SK-N-SH treated with all-trans-retinoic acid at 6 μM for 48 hours (cell line): ENCODE data around the gene AACS.
"Not testable (repeated sequence)": the region's sequence is repeated elsewhere in the genome, so short reads cannot be mapped to it uniquely, and the experiment has no call there.

Source experiments
- ATAC-seq: fragments of 200-7000 bp; cut with Tn5 transposase; 3 replicates; pipeline ENCODE4 v1.9.1; 2020; ENCODE audit warnings: mild to moderate bottlenecking, moderate library complexity
- ARNTL ChIP-seq: fragments of 450-650 bp; formaldehyde crosslinking; IDR thresholded peaks from 2 replicates; pipeline ENCODE4 v1.5.0; 2020; ENCODE audit warnings: low read depth, mild to moderate bottlenecking, moderate library complexity, borderline replicate concordance
- BACH2 ChIP-seq: fragments of 250-450 bp; sonication (Bioruptor Pico); IDR thresholded peaks from 2 replicates; pipeline ENCODE4 v1.9.0; 2021; ENCODE audit warnings: mild to moderate bottlenecking, borderline replicate concordance
- CSDC2 ChIP-seq: fragments of 250-450 bp; sonication (Bioruptor Pico); IDR thresholded peaks from 2 replicates; pipeline ENCODE4 v1.5.0; 2020; ENCODE audit warnings: mild to moderate bottlenecking, moderate library complexity
- CSRNP3 ChIP-seq: fragments of 250-450 bp; sonication (Bioruptor Pico); IDR thresholded peaks from 2 replicates; pipeline ENCODE4 v1.5.1; 2021; ENCODE audit warnings: mild to moderate bottlenecking, moderate library complexity
- ESRRG ChIP-seq: fragments of 250-450 bp; sonication (Bioruptor Pico); IDR thresholded peaks from 2 replicates; pipeline ENCODE4 v1.6.1; 2021; ENCODE audit warnings: mild to moderate bottlenecking
- GLIS3 ChIP-seq: fragments of 250-450 bp; sonication (Bioruptor Pico); IDR thresholded peaks from 2 replicates; pipeline ENCODE4 v1.5.0; 2020; ENCODE audit warnings: mild to moderate bottlenecking, moderate library complexity
- ISL1 ChIP-seq: fragments of 250-450 bp; sonication (Bioruptor Pico); IDR thresholded peaks from 2 replicates; pipeline ENCODE4 v2.1.2; 2022; ENCODE audit warnings: mild to moderate bottlenecking, moderate library complexity
- OSR1 ChIP-seq: fragments of 250-450 bp; sonication (Bioruptor Pico); IDR thresholded peaks from 2 replicates; pipeline ENCODE4 v1.8.0; 2022; ENCODE audit warnings: moderate library complexity, mild to moderate bottlenecking, inconsistent platforms
- PATZ1 ChIP-seq: fragments of 250-450 bp; sonication (Bioruptor Pico); IDR thresholded peaks from 2 replicates; pipeline ENCODE4 v1.8.0; 2020; ENCODE audit warnings: mild to moderate bottlenecking, moderate library complexity, borderline replicate concordance
- PPARA ChIP-seq: fragments of 250-450 bp; sonication (Bioruptor Pico); IDR thresholded peaks from 2 replicates; pipeline ENCODE4 v1.5.0; 2020; ENCODE audit warnings: mild to moderate bottlenecking, borderline replicate concordance
- SNAI2 ChIP-seq: fragments of 250-450 bp; sonication (Bioruptor Pico); IDR thresholded peaks from 2 replicates; pipeline ENCODE4 v1.5.0; 2020; ENCODE audit warnings: mild to moderate bottlenecking, moderate library complexity
- TCF4 ChIP-seq: fragments of 250-450 bp; sonication (Bioruptor Pico); IDR thresholded peaks from 2 replicates; pipeline ENCODE4 v1.8.0; 2021; ENCODE audit warnings: mild to moderate bottlenecking, moderate library complexity, borderline replicate concordance
- TOX ChIP-seq: fragments of 250-450 bp; sonication (Bioruptor Pico); IDR thresholded peaks from 2 replicates; pipeline ENCODE4 v1.8.0; 2021; ENCODE audit warnings: mild to moderate bottlenecking, moderate library complexity, borderline replicate concordance
- TSHZ2 ChIP-seq: fragments of 250-450 bp; sonication (Bioruptor Pico); IDR thresholded peaks from 2 replicates; pipeline ENCODE4 v1.5.0; 2020; ENCODE audit warnings: mild to moderate bottlenecking, moderate library complexity
- ZC3H10 ChIP-seq: fragments of 250-450 bp; sonication (Bioruptor Pico); IDR thresholded peaks from 2 replicates; pipeline ENCODE4 v1.5.1; 2021; ENCODE audit warnings: mild to moderate bottlenecking, moderate library complexity
- ZFP3 ChIP-seq: fragments of 250-450 bp; sonication (Bioruptor Pico); IDR thresholded peaks from 2 replicates; pipeline ENCODE4 v1.5.0; 2020; ENCODE audit warnings: mild to moderate bottlenecking, moderate library complexity
- ZFP30 ChIP-seq: fragments of 450-650 bp; formaldehyde crosslinking; IDR thresholded peaks from 2 replicates; pipeline ENCODE4 v1.5.0; 2022; ENCODE audit warnings: mild to moderate bottlenecking, moderate library complexity
- ZNF565 ChIP-seq: fragments of 450-650 bp; formaldehyde crosslinking; conservative IDR thresholded peaks from 2 replicates; pipeline ENCODE4 v1.5.0; 2020; ENCODE audit warnings: low read depth, mild to moderate bottlenecking, moderate library complexity
- ZNF70 ChIP-seq: fragments of 450-650 bp; formaldehyde crosslinking; IDR thresholded peaks from 2 replicates; pipeline ENCODE4 v1.5.0; 2020; ENCODE audit warnings: mild to moderate bottlenecking, moderate library complexity
- ZNF8 ChIP-seq: fragments of 450-650 bp; formaldehyde crosslinking; IDR thresholded peaks from 2 replicates; pipeline ENCODE4 v1.5.0; 2020; ENCODE audit warnings: mild to moderate bottlenecking, moderate library complexity
- TF ChIP-seq, protein P1 (sequence below): fragments of 250-450 bp; sonication (Bioruptor Pico); IDR thresholded peaks from 2 replicates; pipeline ENCODE4 v1.5.1; 2020; ENCODE audit warnings: low read depth, mild to moderate bottlenecking, moderate library complexity

The AACS gene

GRCh38 chr12:125029761-125030358 is 35.4 kb upstream of the AACS start (continued):
- TF ChIP-seq, protein P1, sequence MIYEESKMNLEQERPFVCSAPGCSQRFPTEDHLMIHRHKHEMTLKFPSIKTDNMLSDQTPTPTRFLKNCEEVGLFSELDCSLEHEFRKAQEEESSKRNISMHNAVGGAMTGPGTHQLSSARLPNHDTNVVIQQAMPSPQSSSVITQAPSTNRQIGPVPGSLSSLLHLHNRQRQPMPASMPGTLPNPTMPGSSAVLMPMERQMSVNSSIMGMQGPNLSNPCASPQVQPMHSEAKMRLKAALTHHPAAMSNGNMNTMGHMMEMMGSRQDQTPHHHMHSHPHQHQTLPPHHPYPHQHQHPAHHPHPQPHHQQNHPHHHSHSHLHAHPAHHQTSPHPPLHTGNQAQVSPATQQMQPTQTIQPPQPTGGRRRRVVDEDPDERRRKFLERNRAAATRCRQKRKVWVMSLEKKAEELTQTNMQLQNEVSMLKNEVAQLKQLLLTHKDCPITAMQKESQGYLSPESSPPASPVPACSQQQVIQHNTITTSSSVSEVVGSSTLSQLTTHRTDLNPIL (CRISPR knock-in tag) = no peak
- no peak for TF ChIP-seq ZNF565 (CRISPR knock-in tag)
- TF ChIP-seq ISL1 = no peak
- no peak for TF ChIP-seq ARNTL (CRISPR knock-in tag)
- no peak for TF ChIP-seq OSR1 (CRISPR knock-in tag)
- TF ChIP-seq ESRRG (CRISPR knock-in tag) = no peak
- no peak for TF ChIP-seq PPARA (CRISPR knock-in tag)

GRCh38 chr12:125031471-125031870 is 33.8 kb upstream of the AACS start:
- not testable (repeated sequence) for ATAC-seq

- ATAC-seq = no peak
- TF ChIP-seq ZFP3 (no peak), CSDC2 (no peak), ESRRG (CRISPR knock-in tag) (no peak), TCF4 (CRISPR knock-in tag) (no peak), ARNTL (CRISPR knock-in tag) (no peak), ZNF565 (CRISPR knock-in tag) (no peak), TSHZ2 (CRISPR knock-in tag) (no peak), ZNF8 (CRISPR knock-in tag) (no peak), TOX (CRISPR knock-in tag) (no peak), PATZ1 (CRISPR knock-in tag) (no peak), GLIS3 (no peak), ISL1 (no peak), SNAI2 (CRISPR knock-in tag) (no peak), BACH2 (CRISPR knock-in tag) (no peak), ZFP30 (CRISPR knock-in tag) (no peak), ZNF70 (CRISPR knock-in tag) (no peak), ZC3H10 (no peak), PPARA (CRISPR knock-in tag) (no peak), CSRNP3 (CRISPR knock-in tag) (no peak)
- TF ChIP-seq, protein P1 (CRISPR knock-in tag) = no peak
Measured at GRCh38 chr12:125032466-125033152, 32.6 kb upstream of the AACS start.
